ENCODE results near the gene ADAMTS10.

DNA sequence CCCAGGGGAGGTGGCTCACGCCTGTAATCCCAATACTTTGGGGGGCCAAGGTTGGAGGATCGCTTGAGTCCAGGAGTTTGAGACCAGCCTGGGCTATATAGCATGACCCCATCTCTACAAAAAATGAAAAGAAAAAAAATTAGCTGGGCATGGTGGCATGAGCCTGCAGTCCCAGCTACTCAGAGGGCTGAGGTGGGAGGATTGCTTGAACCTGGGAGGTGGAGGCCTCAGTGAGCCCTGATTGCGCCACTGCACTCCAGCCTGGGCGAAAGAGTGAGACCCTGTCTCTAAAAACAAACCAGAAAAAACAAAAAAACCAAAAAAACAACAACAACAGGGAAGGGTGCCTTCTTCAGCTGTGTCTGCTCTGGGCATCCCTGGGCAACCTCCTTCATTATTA lies 32.8 kb downstream of the ADAMTS10 start:
- TF ChIP-seq, protein P1, sequence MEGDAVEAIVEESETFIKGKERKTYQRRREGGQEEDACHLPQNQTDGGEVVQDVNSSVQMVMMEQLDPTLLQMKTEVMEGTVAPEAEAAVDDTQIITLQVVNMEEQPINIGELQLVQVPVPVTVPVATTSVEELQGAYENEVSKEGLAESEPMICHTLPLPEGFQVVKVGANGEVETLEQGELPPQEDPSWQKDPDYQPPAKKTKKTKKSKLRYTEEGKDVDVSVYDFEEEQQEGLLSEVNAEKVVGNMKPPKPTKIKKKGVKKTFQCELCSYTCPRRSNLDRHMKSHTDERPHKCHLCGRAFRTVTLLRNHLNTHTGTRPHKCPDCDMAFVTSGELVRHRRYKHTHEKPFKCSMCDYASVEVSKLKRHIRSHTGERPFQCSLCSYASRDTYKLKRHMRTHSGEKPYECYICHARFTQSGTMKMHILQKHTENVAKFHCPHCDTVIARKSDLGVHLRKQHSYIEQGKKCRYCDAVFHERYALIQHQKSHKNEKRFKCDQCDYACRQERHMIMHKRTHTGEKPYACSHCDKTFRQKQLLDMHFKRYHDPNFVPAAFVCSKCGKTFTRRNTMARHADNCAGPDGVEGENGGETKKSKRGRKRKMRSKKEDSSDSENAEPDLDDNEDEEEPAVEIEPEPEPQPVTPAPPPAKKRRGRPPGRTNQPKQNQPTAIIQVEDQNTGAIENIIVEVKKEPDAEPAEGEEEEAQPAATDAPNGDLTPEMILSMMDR (IDR thresholded peaks at IDR 0.05) = no peak
- TF ChIP-seq EZH2 (IDR thresholded peaks at IDR 0.05) = no peak
